Measurements from ENCODE around the gene KRTAP9-8.
"Not testable (repeated sequence)": the region's sequence is repeated elsewhere in the genome, so short reads cannot be mapped to it uniquely, and the experiment has no call there.

Gene KRTAP9-8

GRCh38 chr17:41237949-41238437, at the start of gene KRTAP9-8:
TSS of gene KRTAP9-8 (plus strand) at chr17:41237999. CDS start at chr17:41238052, 53 bp downstream.
- DNase-seq (ENCODE audit: low spot score): not testable (repeated sequence)

DNA sequence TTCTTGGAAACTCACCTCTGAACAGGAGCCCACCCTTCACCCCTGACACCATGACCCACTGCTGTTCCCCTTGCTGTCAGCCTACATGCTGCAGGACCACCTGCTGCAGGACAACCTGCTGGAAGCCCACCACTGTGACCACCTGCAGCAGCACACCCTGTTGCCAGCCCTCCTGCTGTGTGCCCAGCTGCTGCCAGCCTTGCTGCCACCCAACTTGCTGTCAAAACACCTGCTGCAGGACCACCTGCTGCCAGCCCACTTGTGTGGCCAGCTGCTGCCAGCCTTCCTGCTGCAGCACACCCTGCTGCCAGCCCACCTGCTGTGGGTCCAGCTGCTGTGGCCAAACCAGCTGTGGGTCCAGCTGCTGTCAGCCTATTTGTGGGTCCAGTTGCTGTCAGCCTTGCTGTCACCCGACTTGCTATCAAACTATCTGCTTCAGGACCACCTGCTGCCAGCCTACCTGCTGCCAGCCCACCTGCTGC, 47.9 kb upstream of the KRTAP9-8 start, which contains the start of gene KRTAP9-1:
Gene KRTAP9-1 (plus strand): TSS at position 51 of the 482 bp plus-strand sequence. CDS start 0 bp downstream, at position 51.
- not testable (repeated sequence) for DNase-seq (ENCODE audit: low spot score)

- DNase-seq (ENCODE audit: low spot score): no peak
Observed at GRCh38 chr17:41190328-41190727, 47.5 kb upstream of the KRTAP9-8 start.

- DNase-seq (ENCODE audit: low spot score): no peak
Observed at GRCh38 chr17:41196068-41196467, 41.7 kb upstream of the KRTAP9-8 start.

- DNase-seq (ENCODE audit: low spot score): no peak
Observed at GRCh38 chr17:41199421-41200078, 38.2 kb upstream of the KRTAP9-8 start.

- DNase-seq (ENCODE audit: low spot score): no peak
Observed at GRCh38 chr17:41211845-41212466, 25.8 kb upstream of the KRTAP9-8 start.

DNA sequence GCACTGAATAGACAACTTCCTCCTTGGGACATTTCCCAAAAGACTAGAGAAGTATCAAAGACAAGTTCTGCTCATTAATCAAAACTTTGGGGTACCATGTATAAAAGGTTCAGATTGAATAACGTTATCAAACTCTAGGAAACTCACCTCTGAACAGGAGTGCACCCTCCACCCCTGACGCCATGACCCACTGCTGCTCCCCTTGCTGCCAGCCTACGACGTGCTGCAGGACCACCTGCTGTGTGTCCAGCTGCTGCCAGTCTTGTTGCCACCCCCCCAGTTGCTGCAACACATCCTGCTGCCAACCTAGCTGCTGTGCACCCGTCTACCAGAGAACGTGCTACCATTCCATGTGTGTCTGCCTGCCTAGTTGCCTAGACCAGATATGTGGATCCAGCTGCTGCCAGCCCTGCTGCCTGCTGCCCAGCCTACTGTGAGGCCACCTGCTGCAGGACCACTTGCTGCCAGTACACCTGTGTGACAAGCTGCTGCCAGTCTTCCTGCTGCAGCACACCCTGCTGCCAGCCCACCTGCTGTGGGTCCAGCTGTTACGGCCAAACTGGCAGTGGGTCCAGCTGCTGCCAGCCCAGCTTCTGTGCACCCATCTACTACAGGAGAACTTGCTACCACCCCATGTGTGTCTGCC, 25.2 kb upstream of the KRTAP9-8 start:
- no peak for DNase-seq (ENCODE audit: low spot score)

DNA sequence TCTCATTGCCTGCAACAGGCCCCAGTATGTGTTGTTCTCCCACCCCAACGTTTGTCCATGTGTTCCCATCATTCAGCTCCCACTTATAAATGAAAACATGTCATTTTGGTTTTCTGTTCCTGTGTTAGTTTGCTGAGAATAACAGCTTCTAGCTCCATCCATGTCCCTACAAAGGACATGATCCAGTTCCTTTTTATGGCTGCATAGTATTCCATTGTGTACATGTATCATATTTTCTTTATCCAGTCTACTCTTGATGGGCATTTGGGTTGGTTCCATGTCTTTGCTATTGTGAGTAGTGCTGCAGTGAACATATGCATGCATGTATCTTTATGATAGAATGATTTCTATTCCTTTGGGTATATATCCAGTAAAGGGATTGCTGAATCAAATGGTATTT, 22.1 kb upstream of the KRTAP9-8 start:
- DNase-seq (ENCODE audit: low spot score): no peak

GRCh38 chr17:41223821-41224220, 14.0 kb upstream of the KRTAP9-8 start:
- DNase-seq (ENCODE audit: low spot score): no peak

- no peak for DNase-seq (ENCODE audit: low spot score)
Observed at GRCh38 chr17:41226051-41226450, 11.7 kb upstream of the KRTAP9-8 start.

GRCh38 chr17:41226598-41227095, 11.2 kb upstream of the KRTAP9-8 start, which contains the start of gene KRTAP9-2:
TSS of gene KRTAP9-2 (plus strand) at chr17:41226648. CDS start at chr17:41226655, 7 bp downstream.
- DNase-seq (ENCODE audit: low spot score): not testable (repeated sequence)

DNA sequence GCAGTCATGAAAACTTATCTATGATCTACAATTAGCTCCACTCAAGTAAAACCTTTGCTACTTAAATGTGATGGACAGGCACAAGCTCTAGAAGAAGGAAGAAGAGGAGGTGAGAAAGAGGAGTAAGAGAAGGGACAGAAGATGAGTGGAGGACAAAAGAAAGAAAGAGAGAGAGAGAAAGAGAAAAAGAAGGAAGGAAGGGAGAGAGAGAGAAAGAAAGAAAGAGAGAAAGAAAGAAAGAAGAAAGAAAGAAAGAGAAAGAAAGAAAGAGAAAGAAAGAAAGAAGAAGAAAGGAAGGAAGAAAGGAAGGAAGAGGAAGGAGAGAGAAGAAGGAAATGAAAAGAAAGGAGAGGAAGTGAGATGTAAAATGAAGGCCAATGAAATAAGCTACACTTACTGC, 7.7 kb upstream of the KRTAP9-8 start:
- no peak for DNase-seq (ENCODE audit: low spot score)

- no peak for DNase-seq (ENCODE audit: low spot score)
Observed at GRCh38 chr17:41231731-41232130, 6.1 kb upstream of the KRTAP9-8 start.

GRCh38 chr17:41232399-41233105, 5.2 kb upstream of the KRTAP9-8 start, which contains the start of gene KRTAP9-3:
TSS of gene KRTAP9-3 (plus strand) at chr17:41232449. CDS start at chr17:41232502, 53 bp downstream.
- not testable (repeated sequence) for DNase-seq (ENCODE audit: low spot score)

GRCh38 chr17:41237116-41237515, 683 bp upstream of the KRTAP9-8 start:
- not testable (repeated sequence) for DNase-seq (ENCODE audit: low spot score)

DNA sequence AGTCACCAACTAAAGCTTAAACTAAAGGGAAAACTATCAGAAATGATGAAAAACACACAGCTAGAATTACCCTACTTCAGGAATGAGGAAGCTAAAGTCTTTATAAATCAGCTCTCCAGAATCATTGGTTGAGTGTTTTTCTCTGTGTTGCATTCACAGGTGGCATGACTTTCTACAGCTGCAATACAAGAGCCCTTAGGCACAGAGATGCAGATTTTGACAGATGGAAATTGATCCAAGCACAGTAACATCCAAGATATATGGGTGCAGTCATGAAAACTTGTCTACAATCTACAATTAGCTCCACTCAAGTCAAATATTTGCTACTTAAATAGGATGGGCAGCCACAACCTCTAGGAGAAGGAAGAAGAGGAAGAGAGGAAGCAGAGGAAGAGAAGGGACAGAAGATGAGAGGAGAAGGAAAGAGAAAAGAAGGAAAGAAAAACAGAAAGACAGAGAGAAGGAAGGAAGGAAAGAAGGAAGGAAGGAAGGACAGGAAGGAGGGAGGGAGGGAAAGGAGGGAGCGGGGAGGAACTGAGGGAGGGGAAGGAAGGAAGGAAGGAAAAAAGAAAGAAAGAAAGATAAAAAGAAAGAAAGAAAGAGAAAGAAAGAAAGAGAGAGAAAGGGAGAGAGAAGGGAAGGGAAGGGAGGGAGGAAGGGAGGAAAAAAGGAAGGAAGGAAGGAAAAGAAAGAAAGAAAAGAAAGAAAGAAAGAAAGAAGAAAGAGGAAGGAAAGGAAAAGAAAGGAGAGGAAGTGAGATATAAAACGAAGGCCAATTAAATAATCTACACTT, 9.4 kb downstream of the KRTAP9-8 start:
- not testable (repeated sequence) for DNase-seq (ENCODE audit: low spot score)

GRCh38 chr17:41249637-41250240, 11.9 kb downstream of the KRTAP9-8 start, which contains the start of gene KRTAP9-4:
TSS of gene KRTAP9-4 (plus strand) at chr17:41249687. CDS start at chr17:41249721, 34 bp downstream.
- DNase-seq (ENCODE audit: low spot score): not testable (repeated sequence)

- no peak for DNase-seq (ENCODE audit: low spot score)
Observed at GRCh38 chr17:41251261-41251660, 13.5 kb downstream of the KRTAP9-8 start.

- DNase-seq (ENCODE audit: low spot score): no peak
Observed at GRCh38 chr17:41254861-41255260, 17.1 kb downstream of the KRTAP9-8 start.

Data from CD4-positive, alpha-beta T cell treated with Interleukin-2 at 100 ng/mL for 4 hours (primary cell).